ENCODE measurements around the gene PPP1R1C.

DNA sequence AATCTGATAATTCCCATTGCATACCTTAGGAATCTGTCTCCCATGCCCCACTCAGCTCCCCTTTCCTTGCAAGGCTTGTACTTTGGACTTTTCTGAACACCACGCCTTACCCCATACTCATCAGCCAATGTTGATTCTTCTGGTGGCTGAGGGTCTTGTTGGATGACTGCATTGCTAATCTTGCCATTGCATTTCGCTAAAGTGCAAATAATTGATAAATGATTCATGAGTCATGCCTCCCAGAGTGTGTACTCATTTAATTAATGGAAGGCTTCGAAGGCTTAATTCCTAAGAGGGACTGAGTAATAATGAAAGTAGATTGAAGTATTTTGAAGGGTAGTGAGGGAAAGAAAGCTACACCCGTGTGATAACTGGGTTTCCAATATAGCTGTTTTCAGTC lies 28.0 kb upstream of the PPP1R1C start:
- TF ChIP-seq, protein P1, sequence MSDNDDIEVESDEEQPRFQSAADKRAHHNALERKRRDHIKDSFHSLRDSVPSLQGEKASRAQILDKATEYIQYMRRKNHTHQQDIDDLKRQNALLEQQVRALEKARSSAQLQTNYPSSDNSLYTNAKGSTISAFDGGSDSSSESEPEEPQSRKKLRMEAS (IDR thresholded peaks at IDR 0.05): no peak
- TF ChIP-seq TAF1 (conservative IDR thresholded peaks at IDR 0.05) (no peak), RXRA (IDR thresholded peaks at IDR 0.05) (no peak)
- TF ChIP-seq, protein P2, sequence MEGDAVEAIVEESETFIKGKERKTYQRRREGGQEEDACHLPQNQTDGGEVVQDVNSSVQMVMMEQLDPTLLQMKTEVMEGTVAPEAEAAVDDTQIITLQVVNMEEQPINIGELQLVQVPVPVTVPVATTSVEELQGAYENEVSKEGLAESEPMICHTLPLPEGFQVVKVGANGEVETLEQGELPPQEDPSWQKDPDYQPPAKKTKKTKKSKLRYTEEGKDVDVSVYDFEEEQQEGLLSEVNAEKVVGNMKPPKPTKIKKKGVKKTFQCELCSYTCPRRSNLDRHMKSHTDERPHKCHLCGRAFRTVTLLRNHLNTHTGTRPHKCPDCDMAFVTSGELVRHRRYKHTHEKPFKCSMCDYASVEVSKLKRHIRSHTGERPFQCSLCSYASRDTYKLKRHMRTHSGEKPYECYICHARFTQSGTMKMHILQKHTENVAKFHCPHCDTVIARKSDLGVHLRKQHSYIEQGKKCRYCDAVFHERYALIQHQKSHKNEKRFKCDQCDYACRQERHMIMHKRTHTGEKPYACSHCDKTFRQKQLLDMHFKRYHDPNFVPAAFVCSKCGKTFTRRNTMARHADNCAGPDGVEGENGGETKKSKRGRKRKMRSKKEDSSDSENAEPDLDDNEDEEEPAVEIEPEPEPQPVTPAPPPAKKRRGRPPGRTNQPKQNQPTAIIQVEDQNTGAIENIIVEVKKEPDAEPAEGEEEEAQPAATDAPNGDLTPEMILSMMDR (IDR thresholded peaks at IDR 0.05; ENCODE audit: low read depth, low read length, missing input control): no peak

Measured in liver (tissue), 3 donors.